B cell (primary cell): Measurements from ENCODE around the gene MVB12B.

ENCODE experiments used
- EZH2 ChIP-seq: IDR thresholded peaks from 2 replicates; pipeline ENCODE4 v1.6.1; 2012; ENCODE audit warnings: borderline replicate concordance, low read depth, mild to moderate bottlenecking, moderate library complexity, low read length; ENCODE audit not compliant: insufficient read depth, poor library complexity, severe bottlenecking
- TF ChIP-seq, protein P1 (sequence below): fragments of 200-600 bp; IDR thresholded peaks from one replicate; pipeline ENCODE4 v1.8.0; 2022; ENCODE audit warnings: antibody characterized with exemption, mild to moderate bottlenecking

DNA sequence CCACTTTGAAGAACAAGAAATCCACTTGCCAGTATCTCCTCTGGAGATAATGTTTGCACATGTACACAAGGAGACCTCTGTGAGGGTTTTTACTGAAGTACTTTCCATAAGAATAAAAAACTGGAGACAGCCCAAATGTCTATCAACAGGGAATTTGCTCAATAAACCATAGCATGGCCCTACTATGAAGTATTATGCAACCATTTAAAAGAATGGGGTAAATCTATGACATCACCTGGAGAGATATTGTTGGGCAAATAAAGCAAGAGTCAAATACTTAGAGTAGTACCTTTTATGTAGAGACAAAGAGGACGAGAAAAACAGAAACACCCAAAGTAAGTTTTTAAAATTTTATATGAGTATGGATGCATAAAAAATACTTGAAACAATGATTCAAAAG is 23.9 kb upstream of the MVB12B start:
- TF ChIP-seq, protein P1, sequence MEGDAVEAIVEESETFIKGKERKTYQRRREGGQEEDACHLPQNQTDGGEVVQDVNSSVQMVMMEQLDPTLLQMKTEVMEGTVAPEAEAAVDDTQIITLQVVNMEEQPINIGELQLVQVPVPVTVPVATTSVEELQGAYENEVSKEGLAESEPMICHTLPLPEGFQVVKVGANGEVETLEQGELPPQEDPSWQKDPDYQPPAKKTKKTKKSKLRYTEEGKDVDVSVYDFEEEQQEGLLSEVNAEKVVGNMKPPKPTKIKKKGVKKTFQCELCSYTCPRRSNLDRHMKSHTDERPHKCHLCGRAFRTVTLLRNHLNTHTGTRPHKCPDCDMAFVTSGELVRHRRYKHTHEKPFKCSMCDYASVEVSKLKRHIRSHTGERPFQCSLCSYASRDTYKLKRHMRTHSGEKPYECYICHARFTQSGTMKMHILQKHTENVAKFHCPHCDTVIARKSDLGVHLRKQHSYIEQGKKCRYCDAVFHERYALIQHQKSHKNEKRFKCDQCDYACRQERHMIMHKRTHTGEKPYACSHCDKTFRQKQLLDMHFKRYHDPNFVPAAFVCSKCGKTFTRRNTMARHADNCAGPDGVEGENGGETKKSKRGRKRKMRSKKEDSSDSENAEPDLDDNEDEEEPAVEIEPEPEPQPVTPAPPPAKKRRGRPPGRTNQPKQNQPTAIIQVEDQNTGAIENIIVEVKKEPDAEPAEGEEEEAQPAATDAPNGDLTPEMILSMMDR: no peak
- no peak for TF ChIP-seq EZH2
